Suprapubic skin (tissue), 3 donors: ENCODE results near the gene PLOD3.

Experiments used
- CTCF ChIP-seq, 2 donors: fragments of 200-600 bp in 1 of 2; fragments of 450-650 bp in 1 of 2; sonication (generic) in 1 of 2; IDR thresholded peaks; one replicate each; pipeline ENCODE4 v1.5.1; 2016 to 2019; ENCODE audit warnings: antibody characterized with exemption in 2 of 2, mild to moderate bottlenecking in 1 of 2, moderate library complexity in 1 of 2
- EP300 ChIP-seq: sonication (generic); formaldehyde crosslinking; IDR thresholded peaks from one replicate; pipeline ENCODE4 v1.6.1; 2017; ENCODE audit warnings: antibody characterized with exemption
- POLR2A ChIP-seq, 2 donors: fragments of 450-650 bp; IDR thresholded peaks; one replicate each; pipeline ENCODE4 v1.6.1; 2017; ENCODE audit warnings: antibody characterized with exemption in 2 of 2, mild to moderate bottlenecking in 2 of 2, moderate library complexity in 2 of 2

GRCh38 chr7:101206665-101207042 is 10.7 kb downstream of the PLOD3 start:
- no peak for TF ChIP-seq EP300
- no peak for TF ChIP-seq CTCF (IDR thresholded peaks at IDR 0.05)
- no peak for TF ChIP-seq POLR2A (IDR thresholded peaks at IDR 0.05)
